Measurements from ENCODE around the gene NUP98.

GRCh38 chr11:3641191-3641590 lies 156.2 kb downstream of the NUP98 start:
- TF ChIP-seq FOXA1 (IDR thresholded peaks at IDR 0.05) = no peak
- TF ChIP-seq EGR1 (IDR thresholded peaks at IDR 0.05; ENCODE audit: low read depth in 2 of 2) = no peak
- no peak for TF ChIP-seq CTCF (IDR thresholded peaks at IDR 0.05; ENCODE audit: low read depth, low read length, missing input control)
- no peak for TF ChIP-seq RAD21 (IDR thresholded peaks at IDR 0.05)
- no peak for TF ChIP-seq REST (IDR thresholded peaks at IDR 0.05)
- no peak for TF ChIP-seq GABPA (IDR thresholded peaks at IDR 0.05 in 1 of 2, conservative IDR thresholded peaks at IDR 0.05 in 1 of 2)
- TF ChIP-seq TAF1 (conservative IDR thresholded peaks at IDR 0.05) = no peak
- TF ChIP-seq ATF3 (IDR thresholded peaks at IDR 0.05) = no peak
- TF ChIP-seq SP1 (IDR thresholded peaks at IDR 0.05) = no peak
- TF ChIP-seq MAX (IDR thresholded peaks at IDR 0.05) = no peak
- TF ChIP-seq JUND (IDR thresholded peaks at IDR 0.05) = no peak
- TF ChIP-seq HNF4A (conservative IDR thresholded peaks at IDR 0.05) = no peak
- no peak for TF ChIP-seq HNF4G (IDR thresholded peaks at IDR 0.05)
